UCSD-AML1 (cell line): Measurements from ENCODE around the gene F5.

Experiments
- DNase-seq: peaks from one replicate; lab custom pipeline; 2025; ENCODE audit not compliant: unreplicated experiment; lab: John Stamatoyannopoulos, UW

Gene F5

DNA sequence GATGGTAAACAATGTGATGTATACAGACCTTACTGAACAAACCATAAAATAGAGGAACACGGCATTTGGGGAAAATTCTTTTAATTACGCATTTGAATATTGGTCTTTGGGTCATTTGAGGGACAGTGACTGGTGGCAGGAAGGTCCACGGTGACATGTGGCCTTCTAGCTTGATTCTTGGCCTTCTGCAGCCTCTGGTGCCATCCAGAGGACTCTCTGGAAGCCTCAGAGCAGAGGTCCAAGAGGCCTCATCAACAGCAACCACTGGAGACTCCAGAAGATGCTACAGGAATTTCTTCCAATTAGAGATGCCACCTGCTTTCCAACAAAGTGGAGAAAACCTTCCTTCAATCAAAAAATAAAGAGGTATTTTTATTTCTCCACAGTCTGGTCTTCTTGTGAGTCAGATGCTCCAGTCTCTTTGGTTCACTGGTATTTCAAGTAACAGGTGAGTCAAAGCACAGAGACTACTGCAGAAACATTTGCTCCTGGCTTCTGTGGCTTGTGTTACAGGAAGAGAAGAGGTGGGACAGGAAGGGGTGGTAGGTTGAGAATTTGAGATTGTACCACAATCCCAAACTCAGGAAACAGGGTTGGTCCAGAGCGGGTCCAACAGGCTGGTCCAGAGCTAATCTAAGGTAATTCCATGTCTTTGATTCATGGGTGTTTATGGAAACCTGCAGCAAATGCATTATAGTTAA lies 2.7 kb upstream of the F5 start:
- DNase-seq, result no peak

DNA sequence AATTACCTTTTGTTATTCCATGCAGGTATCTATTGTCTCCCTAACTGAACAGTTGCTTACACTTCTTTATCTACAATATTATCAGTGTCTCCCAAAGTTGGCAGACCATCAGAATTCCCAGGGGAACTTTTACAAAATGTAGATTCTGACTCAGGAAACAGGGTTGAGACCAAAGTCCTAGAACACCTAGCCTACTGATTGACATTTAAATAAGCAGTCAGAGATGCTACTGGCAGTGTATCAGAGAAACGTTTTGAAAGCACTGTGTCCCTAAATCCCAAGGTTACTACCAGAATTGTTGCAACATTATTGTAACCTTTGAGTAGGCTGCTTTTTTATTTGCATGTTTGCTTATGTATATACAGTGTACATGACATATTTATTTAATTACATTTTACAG lies 1.8 kb upstream of the F5 start:
- no peak for DNase-seq

DNA sequence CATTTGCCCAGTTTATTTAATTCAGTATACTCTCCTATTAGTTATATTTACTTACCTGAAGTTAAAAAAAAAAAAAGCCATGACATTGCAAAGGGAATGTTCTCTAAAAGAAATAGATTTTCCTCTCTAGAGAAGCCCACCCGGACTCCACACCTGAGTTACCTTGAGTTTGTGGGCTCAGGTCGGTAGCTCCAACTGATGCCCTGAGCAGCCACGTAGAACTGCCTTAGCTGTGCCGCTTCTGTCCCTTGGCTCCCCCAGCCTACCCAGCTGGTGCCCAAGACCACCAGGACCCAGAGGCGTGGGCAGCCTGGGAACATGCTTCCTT lies 250 bp downstream of the F5 start:
- DNase-seq, result no peak

DNA sequence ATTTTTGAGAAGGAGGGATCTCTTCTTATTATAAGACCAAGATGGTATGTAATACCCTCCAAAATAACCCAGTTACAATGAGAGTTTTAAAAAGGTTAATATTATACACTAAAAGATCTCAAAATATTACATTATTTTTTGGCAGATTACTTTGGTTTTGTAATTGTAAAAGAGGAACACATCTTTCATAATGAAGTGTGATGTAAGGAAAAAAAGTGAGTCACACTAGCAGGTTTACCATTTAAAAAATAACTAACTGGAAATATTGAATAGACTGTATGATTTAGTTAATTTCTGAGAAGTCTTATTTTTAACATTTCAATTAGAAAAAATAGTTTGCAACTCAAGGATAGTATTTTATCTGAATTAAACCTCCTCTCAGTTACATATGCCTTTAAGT lies 1.1 kb downstream of the F5 start:
- DNase-seq, result no peak

DNA sequence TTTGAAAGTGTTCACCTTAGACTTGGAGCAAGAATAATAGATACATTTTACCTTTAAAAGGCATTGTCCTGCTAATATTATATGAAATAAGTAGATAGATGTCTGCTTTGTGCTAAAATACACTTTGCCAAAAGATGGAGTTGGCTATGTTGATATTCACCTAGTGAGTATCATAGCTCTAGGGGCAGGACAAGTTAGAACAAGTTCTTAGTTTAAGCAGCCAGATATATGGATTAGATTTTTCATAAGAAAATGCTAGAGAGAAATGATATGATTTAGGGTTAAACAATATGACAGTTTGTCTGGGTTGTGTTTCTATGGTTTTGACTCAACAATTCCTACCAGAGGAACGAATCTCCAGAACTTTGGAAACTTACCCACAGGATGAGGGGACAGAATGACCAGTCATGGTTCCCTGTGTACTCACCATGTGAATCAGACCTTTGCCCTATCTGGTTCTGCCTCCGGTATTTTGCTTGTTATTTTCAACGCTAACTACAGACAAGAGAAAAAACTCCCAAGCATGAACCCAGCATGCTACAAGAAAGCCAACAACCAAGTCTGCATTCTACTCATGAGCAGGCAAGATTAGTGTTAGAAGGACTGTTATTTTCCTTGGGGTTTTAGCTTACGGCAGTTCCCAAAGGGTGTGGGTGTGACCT lies 1.7 kb downstream of the F5 start:
- DNase-seq, result no peak

DNA sequence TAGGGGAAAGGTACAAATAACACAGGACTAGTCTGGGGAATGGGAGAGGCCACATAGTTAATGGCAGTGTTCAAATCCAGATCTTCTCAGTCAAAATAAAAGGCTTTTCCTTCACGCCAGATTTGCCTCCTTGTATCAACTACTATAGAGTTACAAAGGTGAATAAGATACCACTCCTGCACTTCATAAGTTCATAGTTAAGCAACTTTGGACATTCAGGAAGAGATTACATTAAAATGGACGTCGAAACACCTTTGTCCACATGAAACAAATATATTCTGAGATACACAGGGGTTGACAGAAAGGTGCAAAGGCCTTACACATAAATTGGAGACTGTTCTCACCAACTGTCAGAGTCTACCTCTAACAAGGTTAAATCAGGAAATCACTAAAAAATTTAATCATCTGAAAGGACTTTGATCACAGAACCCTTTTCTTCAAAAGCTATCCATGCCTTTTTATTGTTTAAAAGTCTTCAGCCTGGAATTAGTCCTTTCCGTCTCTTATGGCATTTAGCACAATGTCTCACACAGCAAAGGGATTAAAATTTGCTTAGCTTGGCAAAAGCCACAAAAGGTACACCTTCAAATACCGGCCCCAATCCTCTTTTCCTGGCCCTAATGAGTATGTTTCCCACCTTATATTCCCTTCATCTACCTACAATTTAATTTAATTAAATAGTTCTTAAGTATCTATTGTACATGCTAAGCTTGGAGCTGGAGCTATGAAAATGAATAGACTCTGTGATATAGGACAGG lies 8.1 kb downstream of the F5 start:
- DNase-seq, result no peak

DNA sequence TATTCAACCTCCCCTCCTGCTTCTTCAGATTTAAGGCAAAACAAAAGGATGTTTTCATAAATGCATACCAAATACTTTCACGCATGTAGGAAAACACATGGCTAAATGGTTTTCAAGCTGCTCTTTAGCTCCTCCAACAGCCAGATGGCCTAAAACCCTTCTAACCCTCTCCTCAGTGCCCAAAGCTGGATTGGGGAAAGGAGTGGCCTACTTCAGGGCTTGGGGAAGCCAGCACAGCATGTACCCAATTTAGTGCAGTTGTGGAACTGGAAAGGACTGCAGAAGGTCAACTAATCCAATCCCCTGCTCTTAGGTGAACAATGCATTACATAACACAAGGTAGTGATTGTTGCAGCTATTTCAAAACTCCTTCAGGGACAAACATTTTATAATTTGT lies 9.3 kb downstream of the F5 start:
- DNase-seq, result no peak

DNA sequence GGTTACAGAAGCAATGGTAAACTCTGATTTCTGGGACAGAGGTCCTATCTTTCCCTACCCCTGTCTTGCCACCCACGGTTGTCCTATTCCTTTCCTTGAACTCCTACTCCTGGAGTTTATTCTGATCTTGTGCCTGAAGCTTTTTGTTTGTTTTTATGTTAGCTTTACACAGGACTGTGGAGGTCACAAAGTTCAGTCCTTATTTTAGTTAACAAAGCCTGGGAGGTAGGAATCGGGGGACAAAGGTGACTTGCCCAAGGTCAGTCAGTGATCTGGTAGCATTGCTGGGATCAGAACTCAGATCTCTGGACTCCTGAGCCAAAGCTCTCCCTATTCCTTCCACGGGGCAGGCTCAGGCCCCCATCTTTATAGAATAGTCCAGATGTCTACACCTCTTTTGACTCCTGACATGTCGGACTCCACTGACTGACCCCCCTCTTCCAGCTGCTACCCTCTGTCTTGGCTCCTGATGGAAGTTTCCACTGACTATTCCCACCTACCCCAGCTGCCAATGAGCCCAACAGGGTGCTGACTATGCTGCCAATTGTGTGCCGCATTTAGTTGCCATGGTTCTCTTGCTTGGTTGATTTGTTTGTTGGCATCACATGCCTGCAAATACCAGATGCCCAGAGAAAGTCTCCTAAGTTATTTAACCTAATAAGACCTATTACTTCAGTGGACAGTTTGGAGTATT lies 9.9 kb downstream of the F5 start:
- DNase-seq, result no peak

DNA sequence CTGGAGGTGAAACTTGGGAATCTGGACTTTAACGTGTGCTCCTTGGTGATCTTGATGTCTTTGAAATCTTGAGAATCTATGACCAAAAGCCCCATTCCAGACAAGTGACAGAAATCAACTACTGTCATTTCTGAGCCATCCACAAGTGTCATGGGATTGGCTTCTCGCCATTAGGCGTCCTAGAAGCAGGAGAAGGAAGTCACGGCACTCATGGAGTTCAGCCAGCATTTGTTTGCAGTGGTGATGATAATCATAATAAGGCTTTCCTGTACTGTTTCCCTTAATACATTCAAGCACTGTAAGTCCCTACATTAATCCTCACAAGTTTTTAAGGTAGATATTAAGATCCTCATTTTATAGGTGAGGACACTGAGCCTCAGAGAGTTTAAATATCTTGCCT lies 11.9 kb downstream of the F5 start:
- no peak for DNase-seq

DNA sequence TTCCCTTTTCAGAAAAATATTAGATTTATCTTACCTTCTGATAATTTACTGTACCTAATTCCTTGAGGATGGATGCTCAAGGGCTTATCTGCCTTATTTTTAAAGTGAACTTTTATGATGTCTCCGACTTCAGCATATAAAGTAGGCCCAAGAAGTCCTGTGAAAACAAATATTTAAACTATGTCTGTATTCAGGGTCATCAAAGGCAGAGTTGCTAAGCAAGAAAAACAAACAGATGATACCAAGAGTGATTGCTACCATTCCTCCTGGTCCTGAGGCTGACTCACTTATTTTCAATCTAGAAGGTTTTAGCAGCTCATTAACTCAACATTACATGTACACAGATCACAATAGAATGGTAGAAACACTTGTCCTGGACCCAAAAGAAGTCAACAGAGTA lies 14.1 kb downstream of the F5 start:
- DNase-seq, result no peak

DNA sequence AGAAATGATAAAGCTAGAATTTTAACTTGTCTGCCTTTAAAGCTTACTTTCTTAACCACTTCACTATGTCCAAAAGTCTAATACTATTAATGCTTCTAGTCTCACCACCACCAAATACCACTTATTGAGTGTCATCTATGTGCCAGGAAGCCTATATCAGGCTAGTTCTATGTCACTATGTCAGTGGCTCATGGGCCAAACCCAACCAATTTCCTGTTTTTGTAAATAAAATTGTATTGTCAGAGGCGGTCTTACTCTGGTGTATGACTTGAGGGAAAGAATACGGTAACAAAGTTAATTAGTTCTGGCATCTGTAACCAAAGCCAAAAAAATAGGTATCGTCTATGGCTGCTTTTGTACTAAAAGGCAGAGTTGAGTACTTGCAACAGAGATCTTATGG lies 14.8 kb downstream of the F5 start:
- DNase-seq, result no peak

DNA sequence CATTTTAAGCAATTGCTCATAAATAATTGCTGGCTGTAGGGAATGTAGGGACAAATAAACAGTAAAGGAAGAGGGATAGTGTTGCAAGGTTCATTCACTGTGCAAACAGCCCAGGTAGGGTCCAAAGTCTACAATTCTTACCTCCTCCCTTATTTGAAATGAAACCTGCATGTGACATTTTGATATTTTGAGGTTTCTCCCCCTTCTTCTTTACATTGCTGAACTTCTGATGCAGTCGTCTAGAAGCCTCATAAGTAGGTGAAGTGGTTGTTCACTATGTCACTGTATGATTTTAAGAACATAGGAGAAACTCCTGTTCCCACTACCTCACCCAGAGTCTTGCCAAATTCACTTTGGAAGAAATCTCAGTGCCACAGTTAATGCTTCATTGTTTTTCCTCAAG lies 16.1 kb downstream of the F5 start:
- no peak for DNase-seq

DNA sequence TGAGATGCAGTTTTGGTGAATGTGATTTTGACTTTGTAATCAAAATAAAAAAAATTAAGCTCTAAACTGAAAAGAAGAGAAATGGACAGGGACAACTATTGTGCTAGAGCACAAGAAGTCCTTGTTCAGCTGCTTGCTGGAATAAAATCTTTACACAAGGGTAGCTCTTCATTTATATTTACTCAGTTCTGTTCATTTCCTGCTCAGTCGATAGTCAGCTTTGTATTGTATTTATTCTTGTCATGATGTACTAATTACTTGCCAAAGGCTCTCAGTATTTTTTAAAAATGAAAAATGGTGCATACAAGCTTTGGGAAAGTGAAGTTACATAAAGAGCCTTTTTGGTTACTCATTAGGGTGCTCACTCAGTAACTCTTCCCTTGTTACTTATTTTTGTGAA lies 17.8 kb downstream of the F5 start:
- no peak for DNase-seq

DNA sequence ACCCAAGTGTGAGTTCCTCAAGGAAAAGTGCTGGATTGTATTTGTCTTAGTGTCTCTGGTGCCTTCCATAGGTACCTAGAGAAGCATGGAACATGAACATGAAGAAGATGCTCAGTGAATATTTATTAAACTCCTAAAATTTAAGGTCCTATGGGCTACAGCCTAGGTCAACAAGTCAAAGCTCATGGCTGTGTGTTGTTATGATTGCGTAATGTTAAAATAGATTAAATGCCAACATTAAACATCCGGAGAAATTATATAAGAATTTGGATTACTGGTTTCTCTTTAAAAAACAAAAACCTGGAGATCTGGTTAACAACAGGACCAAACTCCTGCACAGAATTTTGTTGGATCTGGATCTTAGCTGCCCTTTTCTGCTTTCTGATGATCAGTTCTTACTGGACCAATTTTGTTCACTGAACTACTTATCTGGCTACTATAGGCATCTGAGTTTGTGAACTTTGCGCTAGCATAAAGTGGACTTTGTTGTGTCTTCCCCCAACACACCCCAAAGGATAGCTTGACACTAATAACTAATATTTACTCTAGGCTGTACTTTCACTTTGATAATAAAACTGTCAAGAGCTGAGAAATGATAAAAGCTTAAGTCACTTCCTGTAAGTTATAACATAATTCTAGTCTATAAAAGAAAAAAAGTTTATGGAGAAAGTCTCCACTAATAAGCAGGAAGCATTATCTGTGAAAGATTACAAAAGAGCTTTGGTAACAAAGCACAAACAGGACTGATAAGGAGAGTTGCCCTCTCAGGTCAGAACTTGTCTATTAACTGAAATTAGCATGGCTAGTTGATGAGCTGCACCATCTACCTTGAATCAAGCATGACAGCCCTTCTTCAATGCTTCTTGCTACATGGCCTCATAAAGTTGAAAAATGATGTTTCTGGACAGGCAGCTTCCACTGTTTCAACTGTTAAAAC lies 20.7 kb downstream of the F5 start:
- no peak for DNase-seq

DNA sequence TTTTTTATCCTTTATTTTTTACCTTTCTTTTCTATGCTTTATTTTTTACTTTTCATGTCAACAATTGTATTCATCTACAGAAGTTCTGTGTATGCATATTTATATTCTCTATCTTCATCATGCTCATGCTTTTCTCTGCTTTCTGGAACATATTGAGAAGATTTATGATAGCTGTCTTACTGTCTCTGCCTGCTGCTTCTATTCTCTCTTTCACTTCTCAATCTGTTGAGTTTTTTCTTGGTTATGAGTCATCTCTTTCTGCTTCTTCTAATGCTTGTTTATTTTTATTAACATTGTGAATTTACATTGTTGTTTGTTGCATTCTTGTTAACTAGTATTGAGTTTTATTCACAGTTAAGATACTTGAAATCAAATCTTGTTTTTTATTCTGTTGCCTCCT lies 22.6 kb downstream of the F5 start:
- DNase-seq, result no peak

DNA sequence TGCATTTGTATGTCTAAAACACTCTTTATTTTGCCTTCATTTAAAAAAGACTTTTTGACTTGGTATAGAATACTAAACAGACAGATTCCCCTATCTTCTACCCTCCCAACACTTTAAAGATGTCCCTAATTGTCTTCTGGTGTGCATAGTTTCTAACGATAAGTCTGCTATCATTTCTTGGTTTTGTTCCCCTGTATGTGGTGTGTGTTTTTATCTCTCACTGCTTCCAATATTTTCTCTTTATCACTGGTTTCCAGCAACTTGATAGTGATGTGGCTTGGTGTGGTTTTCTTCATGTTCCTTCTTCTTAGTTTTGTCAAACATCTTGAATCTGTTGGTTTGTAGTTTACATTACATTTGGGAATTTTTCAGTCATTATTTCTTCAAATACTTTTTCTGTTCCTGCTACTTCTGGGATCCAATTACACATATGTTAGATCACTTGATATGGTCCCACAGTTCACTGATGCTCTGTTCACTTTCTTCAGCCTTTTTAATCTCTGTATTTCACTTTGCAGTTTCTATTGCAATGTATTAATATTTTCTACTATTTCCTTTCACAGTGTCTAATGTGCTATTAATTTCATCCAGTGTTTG lies 23.2 kb downstream of the F5 start:
- no peak for DNase-seq

DNA sequence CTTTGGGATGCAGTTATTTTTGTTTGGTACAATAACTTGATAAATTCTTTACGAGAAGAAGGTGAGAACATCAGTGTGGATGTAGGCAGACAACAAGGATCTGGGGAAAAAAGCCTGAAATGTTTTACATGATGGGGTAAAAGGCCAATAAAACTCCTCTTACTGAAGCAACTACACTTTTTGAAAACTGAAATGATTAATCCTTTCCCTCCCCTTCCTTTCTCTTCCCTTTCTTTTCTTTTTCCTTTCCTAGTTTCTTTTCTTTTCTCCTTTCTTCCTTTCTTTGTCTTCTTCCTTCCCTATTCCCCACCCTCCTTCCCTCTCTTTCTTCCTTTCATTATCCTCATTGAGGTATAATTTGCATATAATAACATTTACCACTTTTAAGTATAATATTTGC lies 24.6 kb downstream of the F5 start:
- DNase-seq, result no peak

DNA sequence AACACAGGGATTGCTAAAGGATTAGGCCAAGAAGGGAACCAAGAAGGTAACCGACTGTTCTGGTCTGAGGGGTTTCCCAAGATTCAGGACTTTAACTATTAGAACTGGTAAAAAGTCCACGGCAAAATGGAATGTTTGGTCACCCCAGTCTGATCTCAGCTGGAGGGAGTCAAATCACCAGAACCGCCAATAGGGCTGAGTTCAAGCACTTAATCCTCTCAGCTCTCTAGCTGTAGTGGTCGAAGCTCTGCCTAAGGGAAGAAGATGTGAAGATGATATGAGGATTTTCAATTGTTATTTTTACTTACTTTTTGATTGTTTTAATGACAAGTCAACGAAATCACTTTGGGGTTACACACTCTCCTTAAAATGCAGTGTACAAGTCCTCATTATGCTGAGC lies 29.1 kb downstream of the F5 start:
- DNase-seq, result no peak

DNA sequence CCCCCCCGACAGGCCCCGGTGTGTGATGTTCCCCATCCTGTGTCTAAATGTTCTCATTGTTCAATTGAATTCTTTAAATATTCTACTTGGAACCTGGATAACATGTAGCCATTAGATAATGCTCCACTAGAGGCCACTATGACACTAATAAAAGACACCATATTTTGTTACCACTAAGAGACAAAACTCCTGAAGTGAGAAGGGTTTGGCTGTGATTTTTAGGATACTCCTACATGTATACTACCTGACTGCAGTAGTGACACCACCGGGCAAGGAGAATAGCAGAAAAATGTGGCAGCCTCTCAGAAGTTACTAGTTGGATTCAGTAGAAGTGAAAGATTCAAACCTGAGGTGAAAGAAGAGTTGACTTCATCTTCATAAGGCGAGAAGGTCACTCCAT lies 36.0 kb downstream of the F5 start:
- DNase-seq, result no peak

DNA sequence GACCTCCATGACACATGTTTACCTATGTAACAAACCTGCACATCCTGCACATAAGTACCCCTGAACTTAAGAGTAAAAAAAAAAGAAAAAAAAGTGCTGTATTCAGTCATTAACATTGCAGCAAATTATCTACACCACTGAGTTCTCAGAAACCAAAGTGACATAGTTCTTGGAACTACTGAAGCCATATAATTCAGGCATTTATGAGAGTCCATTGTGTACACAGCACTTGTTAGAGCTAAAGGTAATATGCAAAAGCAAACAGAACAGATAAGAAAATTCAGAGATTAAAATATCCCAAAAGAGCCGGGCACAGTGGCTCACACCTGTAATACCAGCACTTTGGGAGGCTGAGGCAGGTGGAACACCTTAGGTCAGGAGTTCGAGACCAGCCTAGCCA lies 38.0 kb downstream of the F5 start:
- DNase-seq, result no peak
